CD4-positive, alpha-beta memory T cell (primary cell): Measurements from ENCODE around the gene GNAI2. TPM values are rescaled to one million over a fixed set of nuclear protein-coding genes. Genes with fewer than 3 reads are reported as not detected.

Source experiments
- CTCF ChIA-PET: fragments of 350-600 bp; sonication (Branson Sonifier 250); formaldehyde crosslinking; loops from one replicate; lab custom pipeline; 2021; ENCODE audit warnings: inconsistent platforms; ENCODE audit not compliant: partially characterized antibody; lab: Charles Lee
- POLR2A ChIA-PET: fragments of 350-600 bp; sonication (Branson Sonifier 250); formaldehyde crosslinking; loops from one replicate; lab custom pipeline; 2021; ENCODE audit not compliant: partially characterized antibody; lab: Charles Lee
- DNase-seq, 5 donors: peaks; one replicate each; pipeline versions ENCODE4 v3.0.0 to v3.0.0-alpha.2; 2020 to 2022; ENCODE audit warnings: mixed read lengths in 1 of 5
- H3K27ac ChIP-seq: one replicate; pipeline ENCODE4 v1.7.0; 2013; ENCODE audit warnings: low read depth, low read length
- H3K27me3 ChIP-seq: 2 replicates; pipeline ENCODE4 v1.7.0; 2013; ENCODE audit warnings: mild to moderate bottlenecking, low read length, moderate library complexity; ENCODE audit not compliant: insufficient read depth
- H3K36me3 ChIP-seq: 2 replicates; pipeline ENCODE4 v1.7.0; 2013; ENCODE audit warnings: mild to moderate bottlenecking, low read length, moderate library complexity; ENCODE audit not compliant: insufficient read depth
- H3K4me1 ChIP-seq: 2 replicates; pipeline ENCODE4 v1.7.0; 2013; ENCODE audit warnings: mild to moderate bottlenecking, low read length, moderate library complexity; ENCODE audit not compliant: insufficient read depth
- H3K4me3 ChIP-seq, 2 donors: one replicate each; pipeline ENCODE4 v1.7.0; 2013; ENCODE audit warnings: low read length in 2 of 2, mild to moderate bottlenecking in 1 of 2
- H3K9me3 ChIP-seq, 2 donors: one replicate each; pipeline ENCODE4 v1.7.0; 2013; ENCODE audit warnings: low read length in 2 of 2, control low read depth in 1 of 2; ENCODE audit not compliant: control insufficient read depth in 1 of 2
- H3K27ac Mint-ChIP-seq, 7 donors: one replicate each; pipeline ENCODE4 v1.8.0; 2020 to 2021; ENCODE audit warnings: mixed read lengths in 7 of 7, mild to moderate bottlenecking in 6 of 7, inconsistent platforms in 3 of 7, moderate library complexity in 3 of 7
- H3K27me3 Mint-ChIP-seq, 2 donors: one replicate each; pipeline ENCODE4 v1.8.0; 2020 to 2021; ENCODE audit warnings: mixed read lengths in 2 of 2
- H3K36me3 Mint-ChIP-seq, 2 donors: one replicate each; pipeline ENCODE4 v1.8.0; 2020 to 2021; ENCODE audit warnings: mixed read lengths in 2 of 2, inconsistent platforms in 1 of 2, mild to moderate bottlenecking in 1 of 2
- H3K4me1 Mint-ChIP-seq, 4 donors: one replicate each; pipeline ENCODE4 v1.8.0; 2020 to 2021; ENCODE audit warnings: mixed read lengths in 4 of 4, mild to moderate bottlenecking in 1 of 4
- H3K4me3 Mint-ChIP-seq, 8 donors: one replicate each; pipeline ENCODE4 v1.8.0; 2020 to 2021; ENCODE audit warnings: mixed read lengths in 8 of 8, mild to moderate bottlenecking in 7 of 8, moderate library complexity in 6 of 8, inconsistent platforms in 3 of 8
- H3K9me3 Mint-ChIP-seq, 8 donors: one replicate each; pipeline ENCODE4 v1.8.0; 2020 to 2021; ENCODE audit warnings: mixed read lengths in 8 of 8, mild to moderate bottlenecking in 5 of 8, inconsistent platforms in 3 of 8, moderate library complexity in 1 of 8
- intact Hi-C: fragments of 100-400 bp; cut with micrococcal nuclease; formaldehyde crosslinking; loops from one replicate; pipeline ENCODE4 v1.15.1; 2023
- polyA plus RNA-seq, 2 donors: library from polyadenylated mRNA; unstranded; fragments of 300-500 nt; fragmentation: Illumina TruSeq; gene quantifications; one replicate each; pipeline ENCODE4 v1.2.3, GENCODE V29; 2021
- total RNA-seq, 2 experiments: library from RNA; stranded (reverse); gene quantifications; one replicate each; pipeline ENCODE4 v1.2.3, GENCODE V29; 2021

The GNAI2 gene
- total and polyA plus RNA-seq, 4 experiments from 2014 or later, result 292 to 615 (median 416) TPM

DNA sequence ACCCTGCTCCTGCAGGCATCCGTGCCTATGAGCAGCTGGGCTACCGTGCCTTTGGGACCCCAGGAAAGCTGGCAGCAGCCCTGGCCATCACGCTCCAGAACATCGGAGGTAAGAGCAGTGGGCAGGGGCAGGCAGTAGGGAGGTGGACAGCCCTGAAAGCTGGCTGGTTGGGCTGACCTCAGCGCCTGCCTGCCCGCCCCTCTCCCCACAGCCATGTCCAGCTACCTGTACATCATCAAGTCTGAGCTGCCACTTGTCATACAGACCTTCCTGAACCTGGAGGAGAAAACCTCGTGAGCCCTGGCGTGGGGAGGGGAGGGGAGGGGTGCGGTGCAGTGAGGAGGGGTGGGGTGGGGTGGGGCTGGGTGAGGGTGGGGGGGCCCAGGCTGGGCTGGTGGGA is 20.5 kb upstream of the GNAI2 start:
- Histone ChIP-seq H3K4me3 (no peak overlapping the region), H3K27me3 (no peaks in the 10 kb centered on the region), H3K27ac (no peak overlapping the region), H3K36me3 (no peaks in the 10 kb centered on the region), H3K4me1 (no peaks in the 10 kb centered on the region), H3K9me3 (no peaks in the 10 kb centered on the region)
- ChIA-PET CTCF (interaction anchor here (0.9 to 5.6 kb wide), 3 partner anchors 10 to 31 kb away, joined by 3 to 23 read pairs (median 11); no protein-coding TSS in a partner anchor), POLR2A (no interaction called here)
- peaks cover 0 to 5% (median 0%) of the 10 kb centered on the region in 4 donors for H3K4me1 Mint-ChIP-seq
- peaks cover 0 to 3% of the 10 kb centered on the region in 2 donors for H3K27me3 Mint-ChIP-seq
- no peak overlapping the region for H3K27ac Mint-ChIP-seq
- H3K9me3 Mint-ChIP-seq, result no peaks in the 10 kb centered on the region
- no peak overlapping the region for H3K4me3 Mint-ChIP-seq
- intact Hi-C loops, result no loop called here
- DNase-seq, result no peak
- H3K36me3 Mint-ChIP-seq, result no peaks in the 10 kb centered on the region

- no peaks in the 10 kb centered on the region for H3K27me3 ChIP-seq
- peaks cover 0 to 3% of the 10 kb centered on the region in 2 donors for H3K27me3 Mint-ChIP-seq
- no peaks in the 10 kb centered on the region for H3K4me1 ChIP-seq
- H3K4me3 Mint-ChIP-seq, result no peak overlapping the region
- CTCF ChIA-PET, result interaction anchor here (1.1 to 2.7 kb wide), 4 partner anchors 8 to 44 kb away, joined by 3 to 11 read pairs (median 6); no protein-coding TSS in a partner anchor
- no peak for DNase-seq
- H3K9me3 Mint-ChIP-seq, result no peaks in the 10 kb centered on the region
- H3K36me3 ChIP-seq, result no peaks in the 10 kb centered on the region
- no peaks in the 10 kb centered on the region for H3K36me3 Mint-ChIP-seq
- POLR2A ChIA-PET, result no interaction called here
- no peaks in the 10 kb centered on the region for H3K9me3 ChIP-seq
- H3K4me1 Mint-ChIP-seq, result peaks cover 0 to 5% (median 0%) of the 10 kb centered on the region in 4 donors
- no peak overlapping the region for H3K4me3 ChIP-seq
- H3K27ac ChIP-seq, result no peak overlapping the region
- intact Hi-C loops, result no loop called here
- peak overlapping the region in 1 of 7 donors; percentile 8 for H3K27ac Mint-ChIP-seq
Observed at GRCh38 chr3:50217681-50218080, 18.3 kb upstream of the GNAI2 start.

DNA sequence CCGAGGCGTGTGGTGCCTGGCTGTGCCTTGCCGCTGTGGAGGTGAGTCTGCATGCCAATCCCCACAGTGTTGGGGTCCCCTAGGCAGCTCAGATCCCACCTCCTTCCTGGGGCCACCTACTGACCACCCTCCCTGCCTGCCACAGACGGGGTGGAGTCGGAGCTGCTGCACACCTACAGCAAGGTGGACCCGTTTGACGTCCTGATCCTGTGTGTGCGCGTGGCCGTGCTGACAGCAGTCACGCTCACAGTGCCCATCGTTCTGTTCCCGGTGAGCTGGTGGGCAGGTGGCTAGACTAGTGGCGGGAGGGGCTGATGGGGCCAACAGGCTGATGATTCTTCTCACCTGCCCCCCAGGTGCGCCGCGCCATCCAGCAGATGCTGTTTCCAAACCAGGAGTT is 17.6 kb upstream of the GNAI2 start:
- no peak for DNase-seq
- peaks cover 0 to 3% of the 10 kb centered on the region in 2 donors for H3K27me3 Mint-ChIP-seq
- Histone ChIP-seq H3K4me1 (no peaks in the 10 kb centered on the region), H3K27me3 (no peaks in the 10 kb centered on the region), H3K9me3 (no peaks in the 10 kb centered on the region), H3K36me3 (no peaks in the 10 kb centered on the region), H3K27ac (no peak overlapping the region), H3K4me3 (no peak overlapping the region)
- H3K27ac Mint-ChIP-seq, result no peak overlapping the region
- H3K36me3 Mint-ChIP-seq, result no peaks in the 10 kb centered on the region
- intact Hi-C loops, result no loop called here
- peaks cover 0 to 5% (median 0%) of the 10 kb centered on the region in 4 donors for H3K4me1 Mint-ChIP-seq
- no peaks in the 10 kb centered on the region for H3K9me3 Mint-ChIP-seq
- CTCF ChIA-PET, result interaction anchor here (1.1 to 4.1 kb wide), 6 partner anchors 9 to 28 kb away, joined by 3 to 61 read pairs (median 4); partner anchors contain the start of gene GNAT1
- H3K4me3 Mint-ChIP-seq, result no peak overlapping the region
- POLR2A ChIA-PET, result no interaction called here

GRCh38 chr3:50219285-50219684 is 16.7 kb upstream of the GNAI2 start:
- intact Hi-C loops, result no loop called here
- Histone ChIP-seq H3K27me3 (no peaks in the 10 kb centered on the region), H3K4me3 (no peak overlapping the region), H3K9me3 (no peaks in the 10 kb centered on the region), H3K36me3 (no peaks in the 10 kb centered on the region), H3K27ac (no peak overlapping the region), H3K4me1 (no peaks in the 10 kb centered on the region)
- Mint-ChIP-seq H3K4me1 (peaks cover 0 to 5% (median 0%) of the 10 kb centered on the region in 4 donors), H3K27me3 (peaks cover 0 to 5% of the 10 kb centered on the region in 2 donors), H3K9me3 (no peaks in the 10 kb centered on the region), H3K27ac (no peak overlapping the region), H3K4me3 (no peak overlapping the region), H3K36me3 (no peaks in the 10 kb centered on the region)
- CTCF ChIA-PET, result interaction anchor here (1.1 to 4.1 kb wide), 5 partner anchors 10 to 40 kb away, joined by 3 to 61 read pairs (median 4); partner anchors contain the start of gene GNAT1
- no peak for DNase-seq
- POLR2A ChIA-PET, result interaction anchor here (1.5 kb wide), 1 partner anchor 118 kb away, joined by 3 read pairs; no protein-coding TSS in a partner anchor

DNA sequence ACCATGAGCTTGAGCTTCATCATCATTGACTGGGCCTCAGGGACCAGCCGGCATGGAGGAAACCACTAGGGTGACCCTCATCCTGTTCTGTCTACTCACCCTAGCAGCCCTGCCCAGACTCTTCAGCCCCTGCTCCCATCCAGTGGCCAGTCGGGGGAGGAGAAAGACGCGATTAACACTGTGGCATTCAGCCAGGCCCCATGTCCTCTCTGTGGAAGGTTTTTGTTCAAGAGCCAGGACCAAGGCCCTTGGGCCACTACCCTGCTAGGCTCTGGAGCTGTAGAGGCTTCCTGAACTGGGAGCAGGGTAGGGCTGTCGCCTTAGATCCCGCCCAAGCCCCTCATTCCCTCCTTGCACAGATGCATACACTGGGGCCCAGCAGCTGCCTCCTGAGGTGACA is 15.9 kb upstream of the GNAI2 start:
- H3K27ac Mint-ChIP-seq, result no peak overlapping the region
- ChIA-PET POLR2A (interaction anchor here (1.5 kb wide), 1 partner anchor 117 kb away, joined by 3 read pairs; no protein-coding TSS in a partner anchor), CTCF (interaction anchor here (1.5 to 4.1 kb wide), 4 partner anchors 26 to 99 kb away, joined by 4 to 61 read pairs (median 7); partner anchors contain the start of gene GNAT1)
- Histone ChIP-seq H3K36me3 (no peaks in the 10 kb centered on the region), H3K27me3 (no peaks in the 10 kb centered on the region), H3K4me1 (no peaks in the 10 kb centered on the region), H3K9me3 (no peaks in the 10 kb centered on the region), H3K27ac (no peak overlapping the region), H3K4me3 (no peak overlapping the region)
- peaks cover 0 to 5% (median under 1%) of the 10 kb centered on the region in 4 donors for H3K4me1 Mint-ChIP-seq
- H3K4me3 Mint-ChIP-seq, result no peak overlapping the region
- intact Hi-C loops, result no loop called here
- DNase-seq, result no peak
- H3K9me3 Mint-ChIP-seq, result no peaks in the 10 kb centered on the region
- H3K27me3 Mint-ChIP-seq, result peaks cover 0 to 5% of the 10 kb centered on the region in 2 donors
- H3K36me3 Mint-ChIP-seq, result no peaks in the 10 kb centered on the region

GRCh38 chr3:50221051-50221410 is 15.0 kb upstream of the GNAI2 start:
- no peak overlapping the region for H3K27ac Mint-ChIP-seq
- H3K27me3 ChIP-seq, result no peaks in the 10 kb centered on the region
- H3K27ac ChIP-seq, result no peak overlapping the region
- H3K4me3 Mint-ChIP-seq, result no peak overlapping the region
- no peaks in the 10 kb centered on the region for H3K36me3 Mint-ChIP-seq
- H3K4me1 ChIP-seq, result peaks cover under 1% of the 10 kb centered on the region
- no peaks in the 10 kb centered on the region for H3K9me3 Mint-ChIP-seq
- POLR2A ChIA-PET, result interaction anchor here (0.6 to 1.1 kb wide), 2 partner anchors 15 to 27 kb away, joined by 3 read pairs; partner anchors contain the start of gene GNAI2
- CTCF ChIA-PET, result interaction anchor here (1.4 to 4.1 kb wide), 5 partner anchors 17 to 100 kb away, joined by 4 to 61 read pairs (median 7); partner anchors contain the start of gene GNAT1
- H3K4me1 Mint-ChIP-seq, result peaks cover 2 to 8% (median 6%) of the 10 kb centered on the region in 4 donors
- intact Hi-C loops, result no loop called here
- no peaks in the 10 kb centered on the region for H3K36me3 ChIP-seq
- no peaks in the 10 kb centered on the region for H3K9me3 ChIP-seq
- DNase-seq, result no peak
- no peak overlapping the region for H3K4me3 ChIP-seq
- peaks cover 0 to 5% of the 10 kb centered on the region in 2 donors for H3K27me3 Mint-ChIP-seq

DNA sequence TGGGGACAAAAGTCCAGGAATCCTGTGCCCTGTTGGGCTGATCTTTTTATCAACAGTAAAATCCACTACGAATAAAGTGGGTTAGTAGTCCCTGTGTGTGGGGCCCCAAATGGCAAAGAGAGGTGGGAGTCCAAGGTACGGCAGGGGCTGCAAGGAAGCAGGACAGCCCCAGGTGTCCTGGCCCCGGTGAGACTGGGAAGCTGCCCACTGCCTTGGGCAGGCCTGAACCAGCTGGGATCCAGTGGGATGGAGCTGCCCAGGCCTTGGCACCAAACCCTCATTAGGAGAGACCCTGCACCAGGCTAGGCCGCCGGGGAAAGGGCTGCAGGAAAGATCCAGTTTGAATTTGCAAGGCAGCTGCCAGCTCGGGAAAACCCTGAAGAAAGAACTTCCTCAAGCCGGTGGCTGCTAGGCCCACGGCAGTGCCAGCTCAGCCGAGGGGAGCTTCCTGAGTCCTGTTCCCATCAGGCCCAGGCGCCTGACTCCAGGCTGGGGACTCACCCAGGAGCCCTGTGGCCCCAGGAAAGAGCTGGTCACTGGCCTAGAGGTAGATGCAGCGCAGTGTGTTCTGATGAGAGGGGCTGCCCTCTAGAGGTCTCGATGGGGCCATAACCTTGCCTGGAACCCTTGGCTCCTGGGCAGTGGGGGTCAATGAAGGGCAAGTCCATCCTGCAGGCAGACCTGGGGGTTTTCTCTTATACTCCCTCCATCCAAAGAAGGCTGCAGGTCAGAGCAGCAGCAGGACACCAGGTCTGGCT is 14.4 kb upstream of the GNAI2 start:
- CTCF ChIA-PET, result interaction anchor here (0.9 to 4.1 kb wide), 6 partner anchors 17 to 101 kb away, joined by 3 to 61 read pairs (median 6); partner anchors contain the start of gene GNAT1
- intact Hi-C loops, result no loop called here
- no peaks in the 10 kb centered on the region for H3K36me3 Mint-ChIP-seq
- no peaks in the 10 kb centered on the region for H3K9me3 ChIP-seq
- no peak for DNase-seq
- H3K4me3 ChIP-seq, result no peak overlapping the region
- no peak overlapping the region for H3K4me3 Mint-ChIP-seq
- peaks cover 0 to 5% of the 10 kb centered on the region in 2 donors for H3K27me3 Mint-ChIP-seq
- H3K36me3 ChIP-seq, result no peaks in the 10 kb centered on the region
- H3K9me3 Mint-ChIP-seq, result no peaks in the 10 kb centered on the region
- no peak overlapping the region for H3K27ac Mint-ChIP-seq
- POLR2A ChIA-PET, result interaction anchor here (0.6 to 1.1 kb wide), 2 partner anchors 14 to 27 kb away, joined by 3 read pairs; partner anchors contain the start of gene GNAI2
- no peaks in the 10 kb centered on the region for H3K27me3 ChIP-seq
- no peak overlapping the region for H3K27ac ChIP-seq
- H3K4me1 Mint-ChIP-seq, result peaks cover 4 to 13% (median 9%) of the 10 kb centered on the region in 4 donors
- H3K4me1 ChIP-seq, result peaks cover 6% of the 10 kb centered on the region
